HFFc6 (cell line): ENCODE measurements around the gene ZNF277. TPM values are rescaled to one million over a fixed set of nuclear protein-coding genes. Genes with fewer than 3 reads are reported as not detected.
A peak's percentile ranks its signal among the peaks of the same experiment; 100 is the strongest.

Experiments
- DNase-seq: peaks from one replicate; pipeline ENCODE4 v3.0.0-alpha.2; 2018
- H3K27ac Mint-ChIP-seq: 2 replicates; pipeline ENCODE4 v1.8.0; 2020; ENCODE audit warnings: mild to moderate bottlenecking, mixed read lengths
- H3K27me3 Mint-ChIP-seq: 2 replicates; pipeline ENCODE4 v1.8.0; 2021; ENCODE audit warnings: mild to moderate bottlenecking, moderate library complexity, mixed read lengths; ENCODE audit not compliant: insufficient read depth
- H3K36me3 Mint-ChIP-seq: 2 replicates; pipeline ENCODE4 v1.8.0; 2021; ENCODE audit warnings: low read depth, mixed read lengths
- H3K4me1 Mint-ChIP-seq: 2 replicates; pipeline ENCODE4 v1.8.0; 2020; ENCODE audit warnings: low read depth, mixed read lengths
- H3K4me3 Mint-ChIP-seq: 2 replicates; pipeline ENCODE4 v1.8.0; 2020; ENCODE audit warnings: mild to moderate bottlenecking, moderate library complexity, mixed read lengths
- H3K9me3 Mint-ChIP-seq: 2 replicates; pipeline ENCODE4 v1.8.0; 2020; ENCODE audit warnings: mild to moderate bottlenecking, mixed read lengths
- CTCF ChIP-seq: fragments of 200-600 bp; sonication (generic); IDR thresholded peaks from 2 replicates; pipeline ENCODE4 v1.5.0; 2021; ENCODE audit warnings: antibody characterized with exemption, mild to moderate bottlenecking
- total RNA-seq, 6 experiments: library from RNA; stranded (reverse); fragmentation: NEBNext Ultra II Directional; extraction: Animal tissue kit (Norgen Biotek cat#: 25700); gene quantifications; 2 replicates in 1 of 6; 3 replicates in 5 of 6; pipeline ENCODE4 v1.2.3, GENCODE V29; 2021

ZNF277 gene
- total RNA-seq, 6 experiments from 2014 or later, result 9.5 to 14.6 (median 13.5) TPM

GRCh38 chr7:112262036-112262435 is 55.5 kb downstream of the ZNF277 start:
- Mint-ChIP-seq H3K27ac (no peak overlapping the region), H3K36me3 (no peaks in the 10 kb centered on the region), H3K4me1 (peaks cover 18% of the 10 kb centered on the region), H3K4me3 (no peak overlapping the region), H3K9me3 (no peaks in the 10 kb centered on the region), H3K27me3 (no peaks in the 10 kb centered on the region)
- DNase-seq, result no peak
- no peak for TF ChIP-seq CTCF

DNA sequence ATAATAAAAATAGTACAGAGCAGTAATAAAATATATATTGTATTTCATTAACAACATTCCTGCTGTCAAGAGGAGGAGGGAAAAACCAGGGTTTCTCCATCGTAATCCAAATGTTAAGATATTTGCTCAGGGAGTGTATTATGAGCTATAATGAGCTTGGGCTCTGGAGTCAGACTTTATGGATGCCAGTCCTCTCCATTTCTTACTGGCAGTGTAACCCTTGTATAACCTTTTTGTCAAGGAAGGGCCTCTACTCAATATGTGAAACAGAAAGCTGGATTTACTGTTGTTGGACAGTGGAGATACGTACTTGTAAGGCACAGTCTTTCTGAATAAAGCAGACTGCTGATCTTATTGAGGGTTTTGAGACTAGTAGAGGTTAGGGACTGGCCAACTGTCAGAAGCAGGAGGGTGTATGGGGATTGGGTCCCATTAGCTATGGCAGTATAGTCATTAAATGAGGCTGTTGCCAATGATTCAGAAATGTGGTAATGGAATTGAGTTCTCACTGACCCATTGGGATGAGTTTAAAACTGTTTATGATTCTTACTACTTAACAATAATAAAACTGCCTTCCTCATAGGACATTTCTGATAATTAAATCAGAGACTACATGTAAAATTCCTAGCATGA is 56.5 kb downstream of the ZNF277 start:
- Mint-ChIP-seq H3K4me3 (no peak overlapping the region), H3K36me3 (no peaks in the 10 kb centered on the region), H3K27me3 (no peaks in the 10 kb centered on the region), H3K9me3 (no peaks in the 10 kb centered on the region), H3K4me1 (peaks cover 26% of the 10 kb centered on the region), H3K27ac (no peak overlapping the region)
- TF ChIP-seq CTCF, result no peak
- no peak for DNase-seq

- no peaks in the 10 kb centered on the region for H3K27me3 Mint-ChIP-seq
- peaks cover 26% of the 10 kb centered on the region for H3K4me1 Mint-ChIP-seq
- TF ChIP-seq CTCF, result no peak
- H3K4me3 Mint-ChIP-seq, result no peak overlapping the region
- no peak overlapping the region for H3K27ac Mint-ChIP-seq
- no peaks in the 10 kb centered on the region for H3K9me3 Mint-ChIP-seq
- DNase-seq, result no peak
- no peaks in the 10 kb centered on the region for H3K36me3 Mint-ChIP-seq
These were observed 57.0 kb downstream of the ZNF277 start for GRCh38 chr7:112263519-112263918.

DNA sequence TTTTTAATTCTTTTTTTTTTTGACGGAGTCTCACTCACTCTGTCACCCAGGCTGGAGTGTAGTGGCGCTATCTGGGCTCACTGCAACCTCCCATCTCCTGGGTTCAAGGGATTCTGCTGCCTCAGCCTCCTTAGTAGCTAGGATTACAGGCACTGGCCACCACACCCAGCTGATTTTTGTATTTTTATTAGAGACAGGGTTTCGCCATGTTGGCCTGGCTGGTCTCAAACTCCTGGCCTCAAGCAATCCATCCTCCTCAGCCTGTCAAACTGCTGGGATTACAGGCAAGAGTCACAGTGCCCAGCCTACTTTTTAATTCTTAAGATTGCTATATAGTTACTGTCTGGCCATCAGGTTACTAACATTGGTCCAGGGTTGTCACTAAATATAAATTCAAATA is 59.6 kb downstream of the ZNF277 start:
- H3K4me1 Mint-ChIP-seq, result peaks cover 26% of the 10 kb centered on the region
- H3K9me3 Mint-ChIP-seq, result no peaks in the 10 kb centered on the region
- H3K27ac Mint-ChIP-seq, result no peak overlapping the region
- no peak for TF ChIP-seq CTCF
- no peak overlapping the region for H3K4me3 Mint-ChIP-seq
- no peaks in the 10 kb centered on the region for H3K27me3 Mint-ChIP-seq
- DNase-seq, result no peak
- no peaks in the 10 kb centered on the region for H3K36me3 Mint-ChIP-seq

DNA sequence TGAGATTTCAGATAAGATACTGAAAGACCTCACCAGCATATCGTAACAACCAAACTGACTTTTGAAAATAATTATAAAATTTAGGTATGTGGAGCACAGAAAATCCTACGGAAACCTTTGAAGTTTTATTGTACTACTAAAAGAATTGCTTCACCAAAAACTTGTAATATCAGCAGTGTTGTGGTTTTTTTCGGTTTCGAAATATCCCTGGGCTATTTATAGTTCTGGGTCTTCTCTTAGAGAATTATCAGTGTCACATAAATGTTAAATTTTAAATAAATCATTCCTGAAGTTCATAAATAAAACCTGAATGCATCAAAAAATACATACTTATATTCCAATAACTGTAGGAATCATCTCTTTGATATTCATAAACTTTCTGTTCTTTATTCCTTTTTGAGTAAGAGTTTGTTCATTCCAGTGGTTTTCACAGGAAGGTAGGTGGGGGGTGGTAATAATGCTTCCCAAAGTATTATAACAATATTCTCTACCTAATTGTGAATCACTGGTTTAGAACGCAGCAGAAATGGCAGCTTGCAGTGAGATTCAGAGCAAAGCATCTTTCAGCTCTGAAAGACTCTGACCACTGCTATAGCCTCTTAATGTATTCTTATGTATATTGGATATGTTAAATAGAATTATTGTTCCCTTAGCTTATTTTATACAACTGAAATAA is 60.2 kb downstream of the ZNF277 start:
- Mint-ChIP-seq H3K9me3 (no peaks in the 10 kb centered on the region), H3K4me3 (peak overlapping the region; percentile 57), H3K27me3 (no peaks in the 10 kb centered on the region), H3K27ac (no peak overlapping the region; the same call in 1 of the 2 replicates), H3K36me3 (no peaks in the 10 kb centered on the region), H3K4me1 (peaks cover 26% of the 10 kb centered on the region)
- DNase-seq, result peak; percentile 50
- TF ChIP-seq CTCF, result no peak
